GM21367 (cell line): ENCODE measurements around the gene PTPA.
A peak's percentile ranks its signal among the peaks of the same experiment; 100 is the strongest.

Experiments used
- ATAC-seq: cut with Tn5 transposase; IDR thresholded peaks from one replicate; pipeline ENCODE4 v1.9.1; 2021; ENCODE audit not compliant: unreplicated experiment

PTPA gene

GRCh38 chr9:129110740-129111527 is at the start of gene PTPA, which contains the start of gene CRAT:
TSS of gene PTPA (plus strand) at chr9:129111415. CDS start at chr9:129111601, 186 bp downstream.
TSS of gene CRAT (minus strand) at chr9:129110793. CDS start at chr9:129110509, 284 bp downstream.
- ATAC-seq: peak; percentile 56

DNA sequence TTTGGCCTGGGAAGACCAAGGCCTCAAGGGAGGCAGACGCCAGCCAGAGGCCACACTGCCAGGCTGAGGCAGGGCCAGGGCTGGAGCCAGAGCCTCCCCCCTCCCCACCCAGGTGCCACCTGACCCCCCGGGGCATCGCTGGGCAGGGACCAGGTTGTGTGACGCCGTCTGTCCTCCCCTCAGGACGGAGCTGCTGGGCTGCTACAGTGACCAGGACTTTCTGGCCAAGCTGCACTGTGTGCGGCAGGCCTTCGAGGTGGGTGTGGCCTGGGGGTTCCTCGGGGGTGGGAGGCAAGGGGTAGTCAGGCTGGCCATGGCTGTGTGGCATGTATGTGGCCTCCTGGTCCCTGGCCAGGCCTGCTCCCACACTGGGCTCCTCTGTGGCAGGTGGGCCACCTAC is 48.2 kb upstream of the PTPA start:
- no peak for ATAC-seq

GRCh38 chr9:129064499-129064908 is 46.7 kb upstream of the PTPA start:
- no peak for ATAC-seq

- no peak for ATAC-seq
These were observed 43.1 kb upstream of the PTPA start for GRCh38 chr9:129068110-129068509.

- ATAC-seq: peak; percentile 72
These were observed 42.0 kb upstream of the PTPA start for GRCh38 chr9:129068990-129069861.

GRCh38 chr9:129069862-129070641 is 41.2 kb upstream of the PTPA start:
- no peak for ATAC-seq

- ATAC-seq: no peak
These were observed 40.3 kb upstream of the PTPA start for GRCh38 chr9:129070696-129071525.

DNA sequence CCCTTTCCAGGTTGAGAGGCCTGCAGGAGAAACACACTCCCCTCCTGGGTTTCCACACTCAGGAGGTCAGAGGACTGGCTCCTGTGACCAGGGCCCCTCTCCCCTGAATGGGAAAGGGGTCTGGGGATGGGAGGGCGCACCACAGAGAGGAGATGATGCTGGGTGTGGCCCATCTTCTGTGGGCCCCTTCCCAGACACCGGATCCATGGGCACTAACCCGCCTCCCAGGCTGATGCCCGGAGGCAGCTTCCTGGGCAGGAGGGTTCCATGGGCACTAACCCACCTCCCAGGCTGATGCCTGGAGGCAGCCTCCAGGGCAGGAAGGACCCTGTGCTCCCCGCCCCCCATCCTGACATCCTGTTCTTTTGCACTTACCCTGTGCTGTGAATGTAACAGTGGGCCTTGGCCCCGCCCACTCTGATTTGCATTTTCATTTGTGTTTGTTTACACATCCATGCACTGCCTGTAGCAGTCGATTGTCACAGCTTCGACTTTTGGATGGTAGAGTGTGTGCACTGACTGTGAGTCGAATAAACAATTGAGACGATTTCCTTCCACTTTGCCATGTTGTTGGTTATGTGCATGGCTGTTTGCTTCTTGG is 39.6 kb upstream of the PTPA start:
- no peak for ATAC-seq

- no peak for ATAC-seq
These were observed 39.0 kb upstream of the PTPA start for GRCh38 chr9:129072171-129072570.

DNA sequence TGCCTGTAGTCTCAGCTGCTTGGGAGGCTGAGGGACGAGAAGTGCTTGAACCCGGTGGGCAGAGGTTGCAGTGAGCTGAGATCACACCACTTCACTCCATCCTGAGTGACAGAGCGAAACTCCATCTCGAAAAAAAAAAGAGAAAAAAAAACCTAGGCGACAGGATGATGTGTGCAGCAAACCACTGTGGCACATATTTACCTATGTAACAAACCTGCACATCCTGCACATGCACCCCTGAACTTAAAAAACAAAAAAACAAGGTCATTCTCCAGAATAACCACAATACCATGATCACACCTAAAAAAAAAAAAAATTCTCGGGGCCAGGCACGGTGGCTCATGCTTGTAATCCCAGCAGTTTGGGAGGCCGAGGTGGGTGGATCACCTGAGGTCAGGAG is 37.8 kb upstream of the PTPA start:
- no peak for ATAC-seq

DNA sequence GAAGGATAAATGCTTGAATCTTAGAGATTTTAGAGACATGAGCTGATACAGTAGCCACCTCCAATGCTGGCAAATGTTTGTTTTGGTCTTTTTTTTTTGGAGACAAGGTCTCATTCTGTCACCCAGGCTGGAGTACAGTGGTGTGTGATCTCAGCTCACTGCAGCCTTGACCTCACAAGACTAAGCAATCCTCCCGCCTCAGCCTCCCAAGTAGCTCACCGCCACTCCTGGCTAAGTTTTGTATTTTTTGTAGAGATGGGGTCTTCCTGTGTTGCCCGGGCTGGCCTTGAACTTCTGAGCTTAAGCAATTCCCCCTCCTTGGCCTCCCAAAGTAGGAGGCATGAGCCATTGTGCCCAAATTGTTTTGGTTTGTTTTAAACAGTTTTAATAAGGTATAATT is 37.1 kb upstream of the PTPA start:
- no peak for ATAC-seq

DNA sequence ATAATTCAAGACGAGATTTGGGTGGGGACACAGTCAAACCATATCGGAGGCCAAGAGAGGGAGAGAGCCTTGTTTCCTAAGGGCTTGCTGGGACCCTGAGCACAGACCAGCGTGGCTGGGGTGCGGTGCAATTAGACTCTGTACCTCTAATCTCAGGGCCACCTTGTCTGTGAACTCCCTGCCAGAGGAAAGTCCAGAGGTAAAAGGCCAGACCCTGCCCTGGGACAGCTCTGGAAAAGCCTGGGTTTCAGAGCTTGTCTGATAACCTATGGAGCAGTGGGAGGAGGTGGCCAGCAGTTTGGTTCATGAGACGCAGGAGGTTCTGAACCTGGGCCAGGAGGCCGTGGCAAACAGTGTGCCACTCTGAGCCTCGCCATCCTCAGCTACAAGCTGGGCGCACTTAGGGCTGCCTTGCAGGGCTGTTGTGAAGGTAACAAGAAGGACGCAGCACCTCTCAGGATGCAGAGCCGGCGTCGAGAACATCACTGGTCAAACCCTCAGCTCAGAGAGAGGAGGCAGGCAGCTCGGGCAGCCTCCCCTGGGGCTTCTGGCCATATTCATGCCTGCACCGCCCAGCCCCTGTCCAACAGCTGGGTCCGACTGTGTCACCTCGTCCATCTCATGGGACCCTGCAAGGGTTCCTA is 35.1 kb upstream of the PTPA start:
- ATAC-seq: no peak

DNA sequence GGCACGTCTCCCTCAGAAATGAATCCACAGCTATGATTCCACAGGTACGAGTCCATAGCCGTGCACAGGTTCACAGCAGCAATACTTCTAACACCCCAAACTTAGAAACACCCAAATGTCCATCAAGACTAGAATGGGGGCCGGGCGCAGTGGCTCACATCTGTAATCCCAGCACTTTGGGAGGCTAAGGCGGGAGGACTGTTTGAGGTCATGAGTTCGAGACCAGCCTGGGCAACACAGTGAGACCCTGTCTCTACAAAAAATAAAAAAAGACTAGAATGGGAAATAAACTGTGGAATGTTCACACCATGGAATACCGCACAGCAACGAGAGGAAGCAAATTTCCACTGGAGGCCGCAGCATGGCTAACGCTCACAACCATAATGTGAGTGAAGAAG is 34.6 kb upstream of the PTPA start:
- ATAC-seq: no peak

DNA sequence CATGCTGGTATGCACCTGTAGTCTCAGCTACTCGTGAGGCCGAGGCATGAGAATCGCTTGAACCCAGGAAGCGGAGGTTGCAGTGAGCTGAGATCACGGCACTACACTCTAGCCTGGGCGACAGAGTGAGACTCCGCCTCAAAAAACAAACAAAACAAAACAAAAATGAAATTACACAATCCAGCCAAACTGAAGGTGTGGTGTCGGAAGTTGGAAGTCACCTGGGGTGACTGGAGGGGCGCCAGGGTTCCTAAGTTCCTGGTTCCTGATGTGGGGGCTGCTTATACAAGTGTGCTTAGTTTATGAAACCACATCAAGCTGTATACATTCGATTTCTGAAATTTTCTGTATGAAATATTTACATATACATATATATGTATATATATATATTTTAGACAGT is 34.0 kb upstream of the PTPA start:
- no peak for ATAC-seq

GRCh38 chr9:129078691-129079503 is 32.3 kb upstream of the PTPA start:
- no peak for ATAC-seq

DNA sequence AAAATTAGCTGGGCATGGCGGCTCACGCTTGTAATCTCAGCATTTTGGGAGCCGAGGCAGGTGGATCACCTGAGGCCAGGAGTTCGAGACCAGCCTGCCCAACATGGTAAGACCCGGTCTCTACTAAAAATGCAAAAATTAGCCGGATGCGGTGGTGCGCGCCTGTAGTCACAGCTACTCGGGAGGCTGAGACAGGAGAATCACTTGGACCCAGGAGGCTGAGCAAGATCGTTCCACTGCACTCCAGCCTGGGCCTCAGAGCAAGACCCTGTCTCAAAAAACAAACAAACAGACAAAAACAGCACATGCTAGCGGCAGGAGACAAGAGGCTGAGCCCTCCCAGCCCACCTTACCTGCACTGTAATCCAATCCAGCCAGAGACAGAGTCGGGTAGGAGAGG is 31.4 kb upstream of the PTPA start:
- ATAC-seq: no peak

- ATAC-seq: no peak
These were observed 31.0 kb upstream of the PTPA start for GRCh38 chr9:129080298-129080600.

GRCh38 chr9:129080601-129081387 is 30.4 kb upstream of the PTPA start, which contains the start of gene DOLPP1:
TSS of gene DOLPP1 (plus strand) at chr9:129081111. CDS start at chr9:129081132, 21 bp downstream.
- peak; percentile 85 for ATAC-seq
